ENCODE measurements around the gene UFM1. TPM values are rescaled to one million over a fixed set of nuclear protein-coding genes. Genes with fewer than 3 reads are reported as not detected.

The UFM1 gene
- total and polyA plus RNA-seq, 9 of the 15 experiments (the other 6 are each of a cell fraction or from before 2014, with no cell fraction given) = 26.3 to 58.5 (median 36.1) TPM

DNA sequence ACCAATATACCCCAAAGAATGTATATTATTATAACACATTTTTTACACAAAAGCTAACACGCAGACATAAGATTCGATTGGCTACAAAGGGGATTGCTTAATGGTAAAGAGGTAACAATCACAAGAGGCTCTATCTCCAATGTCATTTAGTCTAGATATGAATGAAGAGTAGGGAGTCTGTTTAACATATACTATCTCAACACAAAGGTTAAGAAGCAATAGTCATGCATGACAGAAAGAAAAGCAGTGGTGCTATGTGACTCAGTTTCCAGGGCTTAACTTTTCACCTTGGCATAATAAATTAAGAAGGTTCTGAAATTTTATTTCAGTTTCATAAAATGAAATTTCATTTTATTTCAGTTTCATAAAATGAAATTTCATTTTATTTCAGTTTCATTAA lies 33.3 kb downstream of the UFM1 start:
- no peak overlapping the region for H3K4me3 ChIP-seq
- no peak for FAIRE-seq
- H3K9me3 ChIP-seq (replicated peaks; ENCODE audit: control insufficient read depth, insufficient read depth, low read depth, low read length) = no peaks in the 10 kb centered on the region
- no peaks in the 10 kb centered on the region for H4K20me1 ChIP-seq (replicated peaks; ENCODE audit: control insufficient read depth, insufficient read depth, low read length)
- CTCF ChIA-PET (ENCODE audit: low intra/inter-chr PET ratio) = no interaction called here
- no peak for ATAC-seq
- intact Hi-C loops (cut with micrococcal nuclease) = no loop called here
- H3K79me2 ChIP-seq (ENCODE audit: control insufficient read depth, insufficient read depth, low read length) = no peaks in the 10 kb centered on the region
- H3K4me2 ChIP-seq (ENCODE audit: insufficient read depth, low read length) = no peak overlapping the region
- H3K4me1 ChIP-seq (replicated peaks in 1 of 2; ENCODE audit: control insufficient read depth in 2 of 2, insufficient read depth in 2 of 2, low read length in 2 of 2) = no peaks in the 10 kb centered on the region
- no peak overlapping the region for H3K27ac ChIP-seq (ENCODE audit: extremely low read depth, low read depth, low read length)
- no peak overlapping the region for H3K9ac ChIP-seq (ENCODE audit: insufficient read depth in 1 of 2, low read depth in 2 of 2, low read length in 2 of 2)
- no peak overlapping the region for H2AFZ ChIP-seq (ENCODE audit: low read depth, low read length)
- WGBS (ENCODE audit: insufficient coverage, low coverage, missing lambda C conversion rate) = 6% methylated on average over 2 of the region's 2 CpGs
- POLR2A ChIA-PET = no interaction called here
- H3K9me1 ChIP-seq (ENCODE audit: control insufficient read depth, insufficient read depth, low read length) = no peaks in the 10 kb centered on the region
- BruUV-seq (replicated peaks) = no TSS peak
- H3K27me3 ChIP-seq (ENCODE audit: control insufficient read depth in 2 of 2, insufficient read depth in 2 of 2, low read length in 2 of 2) = no peaks in the 10 kb centered on the region
- DNase-seq (ENCODE audit: extremely low read depth in 1 of 4, low spot score in 3 of 4) = no peak
- H3K36me3 ChIP-seq (ENCODE audit: control insufficient read depth, insufficient read depth, low read length) = no peaks in the 10 kb centered on the region
- in situ Hi-C loops (cut with MboI) = no loop called here
- TF ChIP-seq ELF1 (tag; IDR thresholded peaks at IDR 0.05) (no peak), HNRNPK (IDR thresholded peaks at IDR 0.05; ENCODE audit: low read depth, low read length, poor library complexity, severe bottlenecking) (no peak), CGGBP1 (CRISPR knock-in tag; IDR thresholded peaks at IDR 0.05) (no peak), TAF15 (IDR thresholded peaks at IDR 0.05; ENCODE audit: low read depth, low read length) (no peak), USF1 (CRISPR knock-in tag; IDR thresholded peaks at IDR 0.05) (no peak), GATAD2B (IDR thresholded peaks at IDR 0.05; ENCODE audit: borderline replicate concordance) (no peak), RBM39 (optimal IDR thresholded peaks at IDR 0.05; ENCODE audit: low read depth, low read length) (no peak), CAMTA2 (CRISPR knock-in tag; conservative IDR thresholded peaks at IDR 0.05) (no peak), TAF7 (tag; IDR thresholded peaks at IDR 0.05) (no peak), ZSCAN32 (CRISPR knock-in tag; IDR thresholded peaks at IDR 0.05) (no peak), TBP (optimal IDR thresholded peaks at IDR 0.05; ENCODE audit: low read depth, low read length) (no peak)
- TF ChIP-seq, protein P1, sequence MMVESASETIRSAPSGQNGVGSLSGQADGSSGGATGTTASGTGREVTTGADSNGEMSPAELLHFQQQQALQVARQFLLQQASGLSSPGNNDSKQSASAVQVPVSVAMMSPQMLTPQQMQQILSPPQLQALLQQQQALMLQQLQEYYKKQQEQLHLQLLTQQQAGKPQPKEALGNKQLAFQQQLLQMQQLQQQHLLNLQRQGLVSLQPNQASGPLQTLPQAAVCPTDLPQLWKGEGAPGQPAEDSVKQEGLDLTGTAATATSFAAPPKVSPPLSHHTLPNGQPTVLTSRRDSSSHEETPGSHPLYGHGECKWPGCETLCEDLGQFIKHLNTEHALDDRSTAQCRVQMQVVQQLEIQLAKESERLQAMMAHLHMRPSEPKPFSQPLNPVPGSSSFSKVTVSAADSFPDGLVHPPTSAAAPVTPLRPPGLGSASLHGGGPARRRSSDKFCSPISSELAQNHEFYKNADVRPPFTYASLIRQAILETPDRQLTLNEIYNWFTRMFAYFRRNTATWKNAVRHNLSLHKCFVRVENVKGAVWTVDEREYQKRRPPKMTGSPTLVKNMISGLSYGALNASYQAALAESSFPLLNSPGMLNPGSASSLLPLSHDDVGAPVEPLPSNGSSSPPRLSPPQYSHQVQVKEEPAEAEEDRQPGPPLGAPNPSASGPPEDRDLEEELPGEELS (CRISPR knock-in tag; IDR thresholded peaks at IDR 0.05; ENCODE audit: borderline replicate concordance) = no peak
- TF ChIP-seq, protein P2, sequence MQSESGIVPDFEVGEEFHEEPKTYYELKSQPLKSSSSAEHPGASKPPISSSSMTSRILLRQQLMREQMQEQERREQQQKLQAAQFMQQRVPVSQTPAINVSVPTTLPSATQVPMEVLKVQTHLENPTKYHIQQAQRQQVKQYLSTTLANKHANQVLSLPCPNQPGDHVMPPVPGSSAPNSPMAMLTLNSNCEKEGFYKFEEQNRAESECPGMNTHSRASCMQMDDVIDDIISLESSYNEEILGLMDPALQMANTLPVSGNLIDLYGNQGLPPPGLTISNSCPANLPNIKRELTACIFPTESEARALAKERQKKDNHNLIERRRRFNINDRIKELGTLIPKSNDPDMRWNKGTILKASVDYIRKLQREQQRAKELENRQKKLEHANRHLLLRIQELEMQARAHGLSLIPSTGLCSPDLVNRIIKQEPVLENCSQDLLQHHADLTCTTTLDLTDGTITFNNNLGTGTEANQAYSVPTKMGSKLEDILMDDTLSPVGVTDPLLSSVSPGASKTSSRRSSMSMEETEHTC (IDR thresholded peaks at IDR 0.05) = no peak
- TF ChIP-seq, protein P3, sequence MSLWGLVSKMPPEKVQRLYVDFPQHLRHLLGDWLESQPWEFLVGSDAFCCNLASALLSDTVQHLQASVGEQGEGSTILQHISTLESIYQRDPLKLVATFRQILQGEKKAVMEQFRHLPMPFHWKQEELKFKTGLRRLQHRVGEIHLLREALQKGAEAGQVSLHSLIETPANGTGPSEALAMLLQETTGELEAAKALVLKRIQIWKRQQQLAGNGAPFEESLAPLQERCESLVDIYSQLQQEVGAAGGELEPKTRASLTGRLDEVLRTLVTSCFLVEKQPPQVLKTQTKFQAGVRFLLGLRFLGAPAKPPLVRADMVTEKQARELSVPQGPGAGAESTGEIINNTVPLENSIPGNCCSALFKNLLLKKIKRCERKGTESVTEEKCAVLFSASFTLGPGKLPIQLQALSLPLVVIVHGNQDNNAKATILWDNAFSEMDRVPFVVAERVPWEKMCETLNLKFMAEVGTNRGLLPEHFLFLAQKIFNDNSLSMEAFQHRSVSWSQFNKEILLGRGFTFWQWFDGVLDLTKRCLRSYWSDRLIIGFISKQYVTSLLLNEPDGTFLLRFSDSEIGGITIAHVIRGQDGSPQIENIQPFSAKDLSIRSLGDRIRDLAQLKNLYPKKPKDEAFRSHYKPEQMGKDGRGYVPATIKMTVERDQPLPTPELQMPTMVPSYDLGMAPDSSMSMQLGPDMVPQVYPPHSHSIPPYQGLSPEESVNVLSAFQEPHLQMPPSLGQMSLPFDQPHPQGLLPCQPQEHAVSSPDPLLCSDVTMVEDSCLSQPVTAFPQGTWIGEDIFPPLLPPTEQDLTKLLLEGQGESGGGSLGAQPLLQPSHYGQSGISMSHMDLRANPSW (CRISPR knock-in tag; IDR thresholded peaks at IDR 0.05) = no peak
- TF ChIP-seq, protein P4, sequence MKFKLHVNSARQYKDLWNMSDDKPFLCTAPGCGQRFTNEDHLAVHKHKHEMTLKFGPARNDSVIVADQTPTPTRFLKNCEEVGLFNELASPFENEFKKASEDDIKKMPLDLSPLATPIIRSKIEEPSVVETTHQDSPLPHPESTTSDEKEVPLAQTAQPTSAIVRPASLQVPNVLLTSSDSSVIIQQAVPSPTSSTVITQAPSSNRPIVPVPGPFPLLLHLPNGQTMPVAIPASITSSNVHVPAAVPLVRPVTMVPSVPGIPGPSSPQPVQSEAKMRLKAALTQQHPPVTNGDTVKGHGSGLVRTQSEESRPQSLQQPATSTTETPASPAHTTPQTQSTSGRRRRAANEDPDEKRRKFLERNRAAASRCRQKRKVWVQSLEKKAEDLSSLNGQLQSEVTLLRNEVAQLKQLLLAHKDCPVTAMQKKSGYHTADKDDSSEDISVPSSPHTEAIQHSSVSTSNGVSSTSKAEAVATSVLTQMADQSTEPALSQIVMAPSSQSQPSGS (CRISPR knock-in tag; IDR thresholded peaks at IDR 0.05) = no peak
